ENCODE measurements around the gene PCP2.

GRCh38 chr19:7598180-7598579 is 35.3 kb downstream of the PCP2 start:
- TF ChIP-seq EZH2 (IDR thresholded peaks at IDR 0.05; ENCODE audit: low read length, missing control alignments) (no peak), CTCF (conservative IDR thresholded peaks at IDR 0.05 in 1 of 2, IDR thresholded peaks at IDR 0.05 in 1 of 2; ENCODE audit: low read depth in 1 of 2, low read length in 2 of 2) (no peak)

Data from fibroblast of lung (primary cell).